Right lobe of liver (tissue), 6 donors: Measurements from ENCODE around the gene GRXCR2. TPM values are rescaled to one million over a fixed set of nuclear protein-coding genes. Genes with fewer than 3 reads are reported as not detected.

Experiments
- ATAC-seq, 4 donors: fragments of 200-7000 bp; cut with Tn5 transposase; one replicate each; pipeline ENCODE4 v1.9.1; 2020; ENCODE audit warnings: mild to moderate bottlenecking in 4 of 4, moderate library complexity in 4 of 4
- DNase-seq, 3 donors: peaks; one replicate each; pipeline ENCODE4 v3.0.0-alpha.2; 2020
- H3K27ac ChIP-seq, 3 donors: fragments of 200-600 bp; one replicate each; pipeline ENCODE4 v1.8.0; 2022
- H3K27me3 ChIP-seq, 2 donors: fragments of 200-600 bp; one replicate each; pipeline ENCODE4 v1.8.0; 2022
- H3K36me3 ChIP-seq, 4 donors: fragments of 200-600 bp; sonication (generic) in 1 of 4; one replicate each; pipeline versions ENCODE4 v1.5.1 to v1.8.0; 2017 to 2022; ENCODE audit warnings: control low read depth in 1 of 4
- H3K4me1 ChIP-seq, 4 donors: fragments of 200-600 bp; sonication (generic) in 1 of 4; one replicate each; pipeline versions ENCODE4 v1.5.1 to v1.8.0; 2017 to 2022; ENCODE audit warnings: control low read depth in 1 of 4
- H3K4me3 ChIP-seq, 3 donors: fragments of 200-600 bp; one replicate each; pipeline ENCODE4 v1.8.0; 2022
- H3K9me3 ChIP-seq, 4 donors: fragments of 200-600 bp; sonication (generic) in 1 of 4; one replicate each; pipeline versions ENCODE4 v1.5.1 to v1.8.0; 2017 to 2022; ENCODE audit warnings: control low read depth in 1 of 4
- POLR2A ChIP-seq: fragments of 450-650 bp; IDR thresholded peaks from one replicate; pipeline ENCODE4 v1.6.1; 2017; ENCODE audit warnings: antibody characterized with exemption, mild to moderate bottlenecking
- WGBS: methylation state at CpG from one replicate; pipeline ENCODE4 v1.1.6; 2018; ENCODE audit warnings: low coverage, low lambda C conversion rate; ENCODE audit not compliant: insufficient coverage; ENCODE audit errors: missing lambda C conversion rate; 5-methylcytosine and 5-hydroxymethylcytosine counted together
- intact Hi-C, 2 donors: fragments of 100-400 bp; cut with DNase I; formaldehyde crosslinking; loops; one replicate each; pipeline versions ENCODE4 v1.11.2 to v1.14.1; 2022
- total RNA-seq, 6 experiments: library from RNA; depleted of rRNA in 2 of 6; stranded (reverse); fragments of >200 nt in 2 of 6; fragmentation: NEBNext Ultra II Directional in 3 of 6; extraction: Animal tissue kit (Norgen Biotek cat#: 25700) in 3 of 6; gene quantifications; one replicate each; pipeline versions ENCODE4 v1.1.0 to v1.2.4, GENCODE V29; 2016 to 2023
- TF ChIP-seq, protein P1 (sequence below), 4 donors: fragments of 200-600 bp in 3 of 4; fragments of 450-650 bp in 1 of 4; IDR thresholded peaks; one replicate each; pipeline versions ENCODE4 v1.5.1 to v1.8.0; 2016 to 2022; ENCODE audit warnings: antibody characterized with exemption in 4 of 4, mild to moderate bottlenecking in 2 of 4
- donor health status: DM: no; HTN: yes; CAD: no.
- donor health status: DM: no; HTN: no; CAD: no.
- donor health status: DM: no; HTN: no; CAD: no.
- donor health status: DM: no; HTN: yes; CAD: no.
- donor health status: DM: no; HTN: yes; CAD: no.

GRXCR2 gene
- total RNA-seq, 6 experiments from 2014 or later = not detected

DNA sequence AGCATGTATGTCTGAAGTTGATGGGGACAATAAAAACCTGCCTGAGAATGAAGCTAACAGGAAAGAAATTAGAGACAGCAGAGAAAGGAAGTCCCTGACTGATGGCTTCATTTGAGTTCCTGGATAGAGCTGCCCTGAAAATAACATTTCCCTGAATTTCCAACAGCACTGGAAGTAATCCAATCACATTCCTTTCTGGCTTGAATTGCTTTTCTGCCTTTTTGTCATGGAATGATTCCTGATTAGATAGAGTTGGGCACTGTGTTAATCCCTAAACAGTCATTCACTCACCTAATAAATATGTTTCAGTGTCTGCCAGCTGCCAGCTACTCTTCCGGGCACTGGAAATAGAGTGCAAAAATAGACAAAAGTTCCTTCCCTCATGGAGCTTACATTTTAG, 33.6 kb upstream of the GRXCR2 start:
- 64% methylated on average over 1 of the region's 1 CpG for WGBS
- TF ChIP-seq, protein P1, sequence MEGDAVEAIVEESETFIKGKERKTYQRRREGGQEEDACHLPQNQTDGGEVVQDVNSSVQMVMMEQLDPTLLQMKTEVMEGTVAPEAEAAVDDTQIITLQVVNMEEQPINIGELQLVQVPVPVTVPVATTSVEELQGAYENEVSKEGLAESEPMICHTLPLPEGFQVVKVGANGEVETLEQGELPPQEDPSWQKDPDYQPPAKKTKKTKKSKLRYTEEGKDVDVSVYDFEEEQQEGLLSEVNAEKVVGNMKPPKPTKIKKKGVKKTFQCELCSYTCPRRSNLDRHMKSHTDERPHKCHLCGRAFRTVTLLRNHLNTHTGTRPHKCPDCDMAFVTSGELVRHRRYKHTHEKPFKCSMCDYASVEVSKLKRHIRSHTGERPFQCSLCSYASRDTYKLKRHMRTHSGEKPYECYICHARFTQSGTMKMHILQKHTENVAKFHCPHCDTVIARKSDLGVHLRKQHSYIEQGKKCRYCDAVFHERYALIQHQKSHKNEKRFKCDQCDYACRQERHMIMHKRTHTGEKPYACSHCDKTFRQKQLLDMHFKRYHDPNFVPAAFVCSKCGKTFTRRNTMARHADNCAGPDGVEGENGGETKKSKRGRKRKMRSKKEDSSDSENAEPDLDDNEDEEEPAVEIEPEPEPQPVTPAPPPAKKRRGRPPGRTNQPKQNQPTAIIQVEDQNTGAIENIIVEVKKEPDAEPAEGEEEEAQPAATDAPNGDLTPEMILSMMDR (IDR thresholded peaks at IDR 0.05) = no peak
- DNase-seq = no peak
- H3K9me3 ChIP-seq = no peaks in the 10 kb centered on the region
- H3K4me1 ChIP-seq = no peaks in the 10 kb centered on the region
- H3K27me3 ChIP-seq = no peaks in the 10 kb centered on the region
- no peak for ATAC-seq
- intact Hi-C loops = loop anchor here in 1 of 2 donors (10.0 kb wide), 1 partner anchor 148 kb away; no protein-coding TSS in a partner anchor
- no peak overlapping the region for H3K4me3 ChIP-seq
- H3K36me3 ChIP-seq = no peaks in the 10 kb centered on the region
- no peak overlapping the region for H3K27ac ChIP-seq

DNA sequence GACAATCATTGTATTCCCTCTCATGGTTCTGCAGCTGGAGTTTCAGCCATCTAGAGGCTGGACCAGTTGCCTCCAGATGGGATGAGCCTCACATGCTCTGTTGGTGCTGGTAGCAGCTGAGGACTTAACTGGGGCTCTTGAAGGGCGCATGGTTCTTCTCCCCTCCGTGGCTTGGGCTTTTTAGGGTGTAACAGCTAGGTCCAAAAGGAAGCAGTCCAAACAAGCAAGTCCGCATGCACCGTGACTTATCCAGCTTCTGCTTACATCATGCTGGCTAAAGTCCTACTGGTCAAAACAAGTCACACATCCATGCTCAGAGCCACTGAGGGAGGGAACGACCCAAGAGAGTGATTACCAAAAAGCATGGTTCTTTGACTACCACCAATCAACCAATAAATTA, 31.9 kb upstream of the GRXCR2 start:
- Histone ChIP-seq H3K36me3 (no peaks in the 10 kb centered on the region), H3K27me3 (no peaks in the 10 kb centered on the region), H3K27ac (no peak overlapping the region), H3K9me3 (peaks cover 0 to under 1% (median 0%) of the 10 kb centered on the region in 4 donors), H3K4me3 (no peak overlapping the region), H3K4me1 (no peaks in the 10 kb centered on the region)
- DNase-seq = no peak
- WGBS = 73% methylated on average over 5 of the region's 5 CpGs
- TF ChIP-seq, protein P1 (IDR thresholded peaks at IDR 0.05) = no peak
- no peak for TF ChIP-seq POLR2A
- intact Hi-C loops = loop anchor here in 1 of 2 donors (10.0 kb wide), 1 partner anchor 150 kb away; no protein-coding TSS in a partner anchor
- ATAC-seq = no peak

DNA sequence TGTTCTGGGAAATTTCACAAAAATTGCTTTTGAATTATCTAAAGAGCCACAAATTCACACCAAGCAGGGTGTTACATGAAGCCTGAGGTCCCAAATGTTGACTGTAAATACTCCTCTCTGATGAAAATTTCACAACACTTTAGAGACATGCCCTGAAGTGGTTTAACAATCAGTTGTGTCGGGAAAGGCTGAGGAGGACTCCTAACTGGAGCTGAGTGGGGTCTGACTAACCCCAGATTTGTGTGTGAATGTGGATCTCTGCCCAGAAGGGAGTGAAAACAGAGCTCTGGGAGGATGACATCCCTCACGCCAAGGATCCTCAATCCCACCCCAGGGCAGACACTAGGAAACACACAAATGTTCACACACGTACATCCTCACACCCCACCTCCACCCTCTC, 31.1 kb upstream of the GRXCR2 start:
- Histone ChIP-seq H3K36me3 (no peaks in the 10 kb centered on the region), H3K4me3 (no peak overlapping the region), H3K27ac (no peak overlapping the region), H3K4me1 (no peaks in the 10 kb centered on the region), H3K9me3 (peaks cover 0 to 6% (median 0%) of the 10 kb centered on the region in 4 donors), H3K27me3 (no peaks in the 10 kb centered on the region)
- ATAC-seq (no peak), DNase-seq (no peak)
- WGBS = 78% methylated on average over 1 of the region's 3 CpGs
- TF ChIP-seq POLR2A = no peak
- TF ChIP-seq, protein P1 (IDR thresholded peaks at IDR 0.05) = no peak
- intact Hi-C loops = loop anchor here in 1 of 2 donors (10.0 kb wide), 1 partner anchor 151 kb away; no protein-coding TSS in a partner anchor

DNA sequence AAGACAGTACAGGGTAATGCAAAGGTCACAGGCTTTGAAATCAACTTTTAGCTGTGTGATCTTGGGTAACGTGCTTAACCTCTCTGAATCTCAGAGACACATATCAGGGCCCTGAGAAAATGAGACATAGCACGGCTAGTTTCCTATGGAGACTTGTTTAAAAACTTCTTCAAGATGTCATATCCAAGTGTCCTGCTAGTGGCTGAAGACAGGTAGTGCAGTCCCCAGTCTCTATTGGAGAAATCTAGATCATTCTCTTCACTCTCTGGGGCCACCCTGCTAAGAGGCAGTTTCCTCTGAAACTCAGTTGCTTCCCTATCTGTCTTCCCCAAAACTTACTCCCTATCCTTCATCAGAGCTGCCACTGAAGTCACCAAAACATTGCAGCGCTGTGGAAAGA, 30.3 kb upstream of the GRXCR2 start:
- peaks cover 0 to 6% (median 0%) of the 10 kb centered on the region in 4 donors for H3K9me3 ChIP-seq
- H3K27ac ChIP-seq = no peak overlapping the region
- no peak overlapping the region for H3K4me3 ChIP-seq
- ATAC-seq = no peak
- H3K4me1 ChIP-seq = no peaks in the 10 kb centered on the region
- TF ChIP-seq, protein P1 (IDR thresholded peaks at IDR 0.05) = peak in 1 of 4 donors; percentile 5
- TF ChIP-seq POLR2A = no peak
- 91% methylated on average over 3 of the region's 3 CpGs for WGBS
- DNase-seq = no peak
- intact Hi-C loops = loop anchor here in 1 of 2 donors (10.0 kb wide), 1 partner anchor 152 kb away; no protein-coding TSS in a partner anchor
- no peaks in the 10 kb centered on the region for H3K36me3 ChIP-seq
- no peaks in the 10 kb centered on the region for H3K27me3 ChIP-seq
